RWPE2 (cell line): ENCODE measurements around the gene BBOX1.

Experiments
- ATAC-seq: fragments of 200-7000 bp; cut with Tn5 transposase; 3 replicates; pipeline ENCODE4 v1.9.1; 2021; ENCODE audit warnings: low read depth
- DNase-seq: peaks from one replicate; pipeline ENCODE4 v3.0.0-alpha.2; 2020; ENCODE audit warnings: low spot score
- H3K27ac ChIP-seq: fragments of 450-650 bp; 2 replicates; pipeline ENCODE4 v1.5.1; 2017; ENCODE audit warnings: mild to moderate bottlenecking; ENCODE audit not compliant: poor library complexity, severe bottlenecking
- H3K27me3 ChIP-seq: fragments of 250-450 bp; sonication (Bioruptor Pico); 2 replicates; pipeline ENCODE4 v1.5.1; 2021; ENCODE audit warnings: mild to moderate bottlenecking, moderate library complexity; ENCODE audit not compliant: insufficient read depth, poor library complexity, severe bottlenecking
- H3K36me3 ChIP-seq: fragments of 250-450 bp; sonication (Bioruptor Pico); 2 replicates; pipeline ENCODE4 v1.5.1; 2020; ENCODE audit warnings: low read depth, mild to moderate bottlenecking, moderate library complexity
- H3K4me1 ChIP-seq: fragments of 250-450 bp; sonication (Bioruptor Pico); 2 replicates; pipeline ENCODE4 v1.5.1; 2021; ENCODE audit warnings: mild to moderate bottlenecking, moderate library complexity; ENCODE audit not compliant: insufficient read depth, poor library complexity, severe bottlenecking
- H3K4me3 ChIP-seq: fragments of 250-450 bp; sonication (Bioruptor Pico); 2 replicates; pipeline ENCODE4 v1.5.1; 2021; ENCODE audit warnings: mild to moderate bottlenecking, moderate library complexity; ENCODE audit not compliant: severe bottlenecking
- H3K9me3 ChIP-seq: fragments of 250-450 bp; sonication (Bioruptor Pico); 2 replicates; pipeline ENCODE4 v1.5.1; 2021; ENCODE audit warnings: mild to moderate bottlenecking, moderate library complexity; ENCODE audit not compliant: severe bottlenecking
- TF ChIP-seq, protein P1 (sequence below): fragments of 450-650 bp; IDR thresholded peaks from one replicate; pipeline ENCODE4 v1.5.1; 2017; ENCODE audit warnings: mild to moderate bottlenecking, moderate library complexity; ENCODE audit not compliant: poor library complexity, severe bottlenecking

The BBOX1 gene

DNA sequence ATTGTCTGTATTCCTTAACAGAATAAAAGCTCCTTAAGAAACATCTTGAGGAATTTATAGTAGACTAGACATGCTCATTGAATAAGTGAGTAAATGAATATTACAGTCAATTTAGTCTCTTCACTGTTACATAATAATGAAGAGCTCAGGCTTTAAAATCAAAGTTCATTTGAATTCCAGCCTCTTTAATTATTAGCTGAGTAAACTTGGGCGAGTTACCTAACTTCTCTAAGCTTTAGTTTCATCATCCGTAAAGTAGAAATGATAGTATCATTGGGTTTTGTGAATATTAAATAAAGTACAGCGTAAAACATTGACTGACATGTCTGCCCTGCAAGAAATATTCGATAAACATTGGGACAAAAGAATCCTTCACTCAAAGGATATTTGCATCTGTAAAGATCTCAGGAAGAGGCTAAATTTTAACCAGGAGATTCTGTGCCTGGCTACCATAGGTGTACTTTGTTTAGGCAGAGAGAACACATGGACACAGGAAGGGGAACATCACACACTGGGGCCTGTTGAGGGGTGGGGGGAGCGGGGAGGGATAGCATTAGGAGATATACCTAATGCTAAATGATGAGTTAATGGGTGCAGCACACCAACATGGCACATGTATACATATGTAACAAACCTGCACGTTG is 15.2 kb upstream of the BBOX1 start:
- Histone ChIP-seq H3K4me3 (no peak overlapping the region), H3K27ac (no peak overlapping the region), H3K36me3 (no peaks in the 10 kb centered on the region), H3K4me1 (no peaks in the 10 kb centered on the region), H3K9me3 (no peaks in the 10 kb centered on the region), H3K27me3 (no peaks in the 10 kb centered on the region)
- DNase-seq, result no peak
- TF ChIP-seq, protein P1, sequence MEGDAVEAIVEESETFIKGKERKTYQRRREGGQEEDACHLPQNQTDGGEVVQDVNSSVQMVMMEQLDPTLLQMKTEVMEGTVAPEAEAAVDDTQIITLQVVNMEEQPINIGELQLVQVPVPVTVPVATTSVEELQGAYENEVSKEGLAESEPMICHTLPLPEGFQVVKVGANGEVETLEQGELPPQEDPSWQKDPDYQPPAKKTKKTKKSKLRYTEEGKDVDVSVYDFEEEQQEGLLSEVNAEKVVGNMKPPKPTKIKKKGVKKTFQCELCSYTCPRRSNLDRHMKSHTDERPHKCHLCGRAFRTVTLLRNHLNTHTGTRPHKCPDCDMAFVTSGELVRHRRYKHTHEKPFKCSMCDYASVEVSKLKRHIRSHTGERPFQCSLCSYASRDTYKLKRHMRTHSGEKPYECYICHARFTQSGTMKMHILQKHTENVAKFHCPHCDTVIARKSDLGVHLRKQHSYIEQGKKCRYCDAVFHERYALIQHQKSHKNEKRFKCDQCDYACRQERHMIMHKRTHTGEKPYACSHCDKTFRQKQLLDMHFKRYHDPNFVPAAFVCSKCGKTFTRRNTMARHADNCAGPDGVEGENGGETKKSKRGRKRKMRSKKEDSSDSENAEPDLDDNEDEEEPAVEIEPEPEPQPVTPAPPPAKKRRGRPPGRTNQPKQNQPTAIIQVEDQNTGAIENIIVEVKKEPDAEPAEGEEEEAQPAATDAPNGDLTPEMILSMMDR, result no peak
- ATAC-seq, result no peak

DNA sequence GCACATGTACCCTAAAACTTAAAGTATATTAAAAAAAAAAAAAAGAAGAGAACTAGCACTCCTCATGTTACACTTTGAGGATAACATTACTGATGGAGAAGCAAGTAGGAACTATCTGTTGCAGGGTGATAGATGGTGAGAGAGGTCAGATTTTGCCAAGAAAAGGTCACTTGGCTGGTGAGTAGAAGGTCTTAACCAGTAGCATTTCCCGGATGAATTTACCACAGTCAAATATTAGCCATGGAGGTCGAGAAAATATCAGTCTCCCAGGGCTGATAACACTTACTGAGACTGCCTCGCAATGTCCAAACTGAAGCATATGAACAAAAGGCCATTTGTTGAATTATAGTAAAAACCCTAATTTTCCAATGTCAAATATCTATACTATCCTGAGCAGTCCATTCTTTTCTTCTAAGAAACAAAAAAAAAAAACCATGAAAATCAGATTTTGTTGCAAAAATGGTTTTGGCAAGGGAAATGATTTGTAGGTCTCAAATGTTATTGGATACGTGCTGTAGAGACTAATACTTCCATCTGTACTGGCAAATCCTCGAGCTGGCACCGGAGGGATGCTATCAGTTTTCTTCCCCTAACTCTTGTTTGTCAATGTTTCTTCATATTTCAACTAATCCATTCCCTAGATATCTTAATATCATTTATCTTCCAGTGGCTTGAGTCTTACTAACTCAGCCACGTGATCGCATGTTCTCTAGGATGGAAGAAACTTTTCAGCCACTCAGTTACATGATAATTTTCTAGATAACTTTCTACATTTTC is 14.5 kb upstream of the BBOX1 start:
- no peaks in the 10 kb centered on the region for H3K4me1 ChIP-seq
- no peaks in the 10 kb centered on the region for H3K9me3 ChIP-seq
- no peak overlapping the region for H3K27ac ChIP-seq
- DNase-seq, result no peak
- no peak for ATAC-seq
- TF ChIP-seq, protein P1, result no peak
- H3K36me3 ChIP-seq, result no peaks in the 10 kb centered on the region
- H3K27me3 ChIP-seq, result no peaks in the 10 kb centered on the region
- H3K4me3 ChIP-seq, result no peak overlapping the region

DNA sequence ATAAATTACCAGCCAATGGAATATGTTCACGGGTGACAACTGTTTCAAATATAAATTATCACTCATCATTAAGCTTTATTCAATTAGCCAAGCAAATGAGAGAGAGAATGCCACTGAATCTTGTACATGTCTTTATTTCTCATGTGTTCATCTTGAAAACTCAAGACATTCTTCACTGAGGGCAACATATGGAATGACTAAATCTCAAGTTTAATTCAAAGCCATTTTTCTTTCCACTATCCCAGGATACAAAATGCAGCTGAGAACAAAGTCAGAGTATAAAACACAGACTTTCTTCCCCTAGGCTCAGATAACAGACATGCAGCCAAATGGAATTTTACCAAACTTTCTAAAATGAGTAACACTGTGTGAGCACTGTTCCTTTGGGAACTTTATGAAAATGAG is 12.1 kb upstream of the BBOX1 start:
- Histone ChIP-seq H3K36me3 (no peaks in the 10 kb centered on the region), H3K4me3 (no peak overlapping the region), H3K4me1 (no peaks in the 10 kb centered on the region), H3K27ac (no peak overlapping the region), H3K9me3 (no peaks in the 10 kb centered on the region), H3K27me3 (no peaks in the 10 kb centered on the region)
- ATAC-seq (no peak), DNase-seq (no peak)
- TF ChIP-seq, protein P1, result no peak

DNA sequence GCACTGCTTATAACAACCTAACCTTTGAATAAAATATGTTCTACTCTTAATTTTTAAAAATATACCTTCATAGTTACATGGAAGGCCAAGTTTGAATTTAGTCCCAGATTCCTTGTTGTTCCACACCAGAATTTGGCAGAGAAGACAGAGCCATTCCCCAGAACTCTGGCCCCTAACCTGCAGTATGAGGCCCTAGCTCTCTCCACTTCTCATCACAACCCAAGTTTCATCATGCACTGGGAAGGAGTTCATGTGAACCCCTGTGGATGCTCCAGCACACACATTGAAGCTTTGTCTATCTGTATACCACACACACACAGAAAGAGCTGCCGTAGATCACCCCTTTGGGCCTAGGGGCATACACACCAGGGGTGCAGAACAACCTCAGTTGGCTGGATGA is 10.6 kb upstream of the BBOX1 start:
- ATAC-seq (no peak), DNase-seq (no peak)
- Histone ChIP-seq H3K36me3 (no peaks in the 10 kb centered on the region), H3K4me3 (no peak overlapping the region), H3K4me1 (no peaks in the 10 kb centered on the region), H3K9me3 (no peaks in the 10 kb centered on the region), H3K27me3 (no peaks in the 10 kb centered on the region), H3K27ac (no peak overlapping the region)
- TF ChIP-seq, protein P1, result no peak

DNA sequence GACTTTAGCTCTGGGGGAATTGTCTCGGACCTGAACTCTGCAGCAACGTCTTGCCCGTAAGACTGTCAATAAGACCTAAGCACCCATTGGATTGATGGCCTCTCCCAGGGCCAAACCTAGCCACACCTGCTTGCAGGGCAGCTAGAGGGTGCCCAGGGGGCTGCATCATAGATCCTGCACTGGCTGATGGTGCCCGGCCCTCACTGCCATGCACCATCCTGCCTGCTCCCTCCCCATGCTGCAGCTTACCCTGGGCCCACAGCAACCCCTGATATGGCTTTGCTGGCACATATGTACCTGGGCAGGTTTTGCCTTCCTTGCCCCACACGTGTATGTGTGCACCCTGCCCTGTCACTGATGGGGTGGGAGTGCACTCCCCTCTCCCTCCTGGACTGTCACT is 8.9 kb upstream of the BBOX1 start:
- no peak for ATAC-seq
- H3K4me3 ChIP-seq, result no peak overlapping the region

More for the DNA sequence above, 8.9 kb upstream of the BBOX1 start:
- H3K9me3 ChIP-seq, result no peaks in the 10 kb centered on the region
- H3K27me3 ChIP-seq, result no peaks in the 10 kb centered on the region
- DNase-seq, result no peak
- TF ChIP-seq, protein P1, result no peak
- H3K4me1 ChIP-seq, result no peaks in the 10 kb centered on the region
- H3K36me3 ChIP-seq, result no peaks in the 10 kb centered on the region
- no peak overlapping the region for H3K27ac ChIP-seq
